ENCODE data around the gene SMIM43.

DNA sequence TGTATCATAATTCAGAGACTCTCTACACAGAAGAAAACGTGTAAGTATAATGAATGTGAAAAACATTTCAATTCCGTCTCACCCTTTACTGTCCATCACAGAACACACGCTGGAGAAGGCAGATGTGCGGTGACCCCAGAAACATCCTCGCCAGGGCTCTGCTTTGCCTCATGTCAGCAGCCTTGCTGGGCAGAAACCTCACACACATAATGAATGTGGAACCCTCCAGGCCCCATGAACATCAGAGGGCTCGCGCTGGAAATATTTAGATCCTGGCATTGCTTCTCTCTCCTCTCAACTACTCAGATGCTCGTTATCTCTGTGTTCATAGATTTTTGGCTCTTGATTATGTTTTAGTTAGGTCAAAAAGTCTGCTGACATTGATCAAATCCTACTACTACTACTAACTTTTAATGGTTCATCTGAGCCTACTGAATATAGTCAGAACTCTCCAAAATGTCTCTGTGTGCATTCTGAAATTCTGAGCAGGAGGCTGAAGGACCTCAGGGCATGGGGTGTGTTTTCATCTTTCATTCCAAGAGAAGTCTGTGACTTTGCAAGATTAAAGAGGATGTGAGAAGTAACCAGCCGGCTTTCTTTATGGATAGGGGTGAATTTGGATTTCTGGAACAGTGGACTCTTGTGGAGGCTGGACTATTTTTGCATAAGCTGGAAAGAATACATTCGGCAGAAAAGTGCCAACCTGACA is 27.0 kb downstream of the SMIM43 start:
- TF ChIP-seq, protein P1, sequence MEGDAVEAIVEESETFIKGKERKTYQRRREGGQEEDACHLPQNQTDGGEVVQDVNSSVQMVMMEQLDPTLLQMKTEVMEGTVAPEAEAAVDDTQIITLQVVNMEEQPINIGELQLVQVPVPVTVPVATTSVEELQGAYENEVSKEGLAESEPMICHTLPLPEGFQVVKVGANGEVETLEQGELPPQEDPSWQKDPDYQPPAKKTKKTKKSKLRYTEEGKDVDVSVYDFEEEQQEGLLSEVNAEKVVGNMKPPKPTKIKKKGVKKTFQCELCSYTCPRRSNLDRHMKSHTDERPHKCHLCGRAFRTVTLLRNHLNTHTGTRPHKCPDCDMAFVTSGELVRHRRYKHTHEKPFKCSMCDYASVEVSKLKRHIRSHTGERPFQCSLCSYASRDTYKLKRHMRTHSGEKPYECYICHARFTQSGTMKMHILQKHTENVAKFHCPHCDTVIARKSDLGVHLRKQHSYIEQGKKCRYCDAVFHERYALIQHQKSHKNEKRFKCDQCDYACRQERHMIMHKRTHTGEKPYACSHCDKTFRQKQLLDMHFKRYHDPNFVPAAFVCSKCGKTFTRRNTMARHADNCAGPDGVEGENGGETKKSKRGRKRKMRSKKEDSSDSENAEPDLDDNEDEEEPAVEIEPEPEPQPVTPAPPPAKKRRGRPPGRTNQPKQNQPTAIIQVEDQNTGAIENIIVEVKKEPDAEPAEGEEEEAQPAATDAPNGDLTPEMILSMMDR (IDR thresholded peaks at IDR 0.05) = no peak
- TF ChIP-seq EP300 (IDR thresholded peaks at IDR 0.05) (no peak), POLR2AphosphoS5 (IDR thresholded peaks at IDR 0.05) (no peak)

All from suprapubic skin (tissue), 4 donors.